GM18498 (cell line): Measurements from ENCODE around the gene ETS2.
"Not testable (repeated sequence)": the region's sequence is repeated elsewhere in the genome, so short reads cannot be mapped to it uniquely, and the experiment has no call there.

ENCODE experiments used
- ATAC-seq: cut with Tn5 transposase; IDR thresholded peaks from one replicate; pipeline ENCODE4 v1.9.1; 2021; ENCODE audit warnings: mild to moderate bottlenecking, moderate library complexity; ENCODE audit not compliant: unreplicated experiment

ETS2 gene

GRCh38 chr21:38816400-38816977 is 10.8 kb downstream of the ETS2 start:
- no peak for ATAC-seq

- no peak for ATAC-seq
These were observed 11.9 kb downstream of the ETS2 start for GRCh38 chr21:38817371-38818324.

GRCh38 chr21:38818325-38818723 is 12.6 kb downstream of the ETS2 start:
- ATAC-seq = no peak

- ATAC-seq = no peak
These were observed 13.5 kb downstream of the ETS2 start for GRCh38 chr21:38819051-38819718.

- no peak for ATAC-seq
These were observed 14.0 kb downstream of the ETS2 start for GRCh38 chr21:38819719-38820159.

- no peak for ATAC-seq
These were observed 14.9 kb downstream of the ETS2 start for GRCh38 chr21:38820471-38821239.

- ATAC-seq = no peak
These were observed 15.5 kb downstream of the ETS2 start for GRCh38 chr21:38821248-38821647.

GRCh38 chr21:38821959-38822682 is 16.4 kb downstream of the ETS2 start:
- ATAC-seq = no peak

- no peak for ATAC-seq
These were observed 17.1 kb downstream of the ETS2 start for GRCh38 chr21:38822778-38823238.

- ATAC-seq = no peak
These were observed 18.0 kb downstream of the ETS2 start for GRCh38 chr21:38823737-38824123.

- no peak for ATAC-seq
These were observed 18.5 kb downstream of the ETS2 start for GRCh38 chr21:38824124-38824822.

GRCh38 chr21:38825269-38825668 is 19.5 kb downstream of the ETS2 start:
- ATAC-seq = no peak

- ATAC-seq = no peak
These were observed 20.2 kb downstream of the ETS2 start for GRCh38 chr21:38825921-38826320.

GRCh38 chr21:38828111-38828510 is 22.4 kb downstream of the ETS2 start:
- not testable (repeated sequence) for ATAC-seq

GRCh38 chr21:38830671-38831525 is 25.2 kb downstream of the ETS2 start:
- peak; percentile 83 for ATAC-seq

- ATAC-seq = peak; percentile 84
These were observed 26.1 kb downstream of the ETS2 start for GRCh38 chr21:38831526-38832467.

GRCh38 chr21:38832664-38833063 is 26.9 kb downstream of the ETS2 start:
- no peak for ATAC-seq
